ENCODE data around the gene TEX9. TPM values are rescaled to one million over a fixed set of nuclear protein-coding genes. Genes with fewer than 3 reads are reported as not detected.
A peak's percentile ranks its signal among the peaks of the same experiment; 100 is the strongest.

Gene TEX9
- total and polyA plus RNA-seq, 2 donors (not counting 1 experiment from before 2014, with no cell fraction given) = 2.2 to 4.5 TPM

DNA sequence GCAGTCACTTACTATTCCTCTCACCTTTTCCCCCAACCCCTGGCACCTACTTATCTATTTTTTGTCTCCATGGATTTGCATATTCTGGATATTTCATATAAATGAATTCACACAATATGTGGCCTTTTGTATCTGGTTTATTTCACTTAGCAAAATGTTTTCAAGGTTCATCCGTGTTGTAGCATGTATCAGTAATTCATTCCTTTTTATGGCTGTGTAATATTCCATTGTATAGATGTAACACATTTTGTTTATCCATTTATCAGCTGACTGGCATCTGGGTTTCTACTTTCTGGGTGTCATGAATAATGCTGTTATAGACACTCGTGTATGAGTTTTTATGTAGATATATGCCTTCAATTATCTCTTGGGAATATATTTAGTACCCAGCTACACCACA, 93.9 kb downstream of the TEX9 start:
- no peaks in the 10 kb centered on the region for H3K79me2 ChIP-seq (ENCODE audit: control insufficient read depth, insufficient read depth, low read length)
- no peaks in the 10 kb centered on the region for H3K4me1 ChIP-seq (ENCODE audit: control insufficient read depth, extremely low read depth, insufficient read depth, low read length)
- no peak overlapping the region for H3K4me3 ChIP-seq (replicated peaks in 1 of 4; ENCODE audit: control extremely low read depth in 1 of 4, insufficient read depth in 1 of 4, low read depth in 3 of 4, low read length in 4 of 4)
- no peaks in the 10 kb centered on the region for H3K9me3 ChIP-seq (ENCODE audit: control insufficient read depth, insufficient read depth, low read depth, low read length)
- H3K27me3 ChIP-seq (ENCODE audit: control insufficient read depth, insufficient read depth, low read length) = no peaks in the 10 kb centered on the region
- DNase-seq (ENCODE audit: low read depth in 2 of 2) = no peak
- no peaks in the 10 kb centered on the region for H4K20me1 ChIP-seq (ENCODE audit: control insufficient read depth, extremely low read depth, insufficient read depth, low read length)
- H3K27ac ChIP-seq (ENCODE audit: insufficient read depth, low read length) = no peak overlapping the region
- no peak overlapping the region for H2AFZ ChIP-seq (ENCODE audit: low read length)
- no peaks in the 10 kb centered on the region for H3K36me3 ChIP-seq (ENCODE audit: control insufficient read depth, insufficient read depth, low read length)
- H3K9ac ChIP-seq (ENCODE audit: insufficient read depth, low read length) = no peak overlapping the region
- no peak overlapping the region for H3K4me2 ChIP-seq (ENCODE audit: extremely low read depth, insufficient read depth, low read length)
- TF ChIP-seq, protein P1, sequence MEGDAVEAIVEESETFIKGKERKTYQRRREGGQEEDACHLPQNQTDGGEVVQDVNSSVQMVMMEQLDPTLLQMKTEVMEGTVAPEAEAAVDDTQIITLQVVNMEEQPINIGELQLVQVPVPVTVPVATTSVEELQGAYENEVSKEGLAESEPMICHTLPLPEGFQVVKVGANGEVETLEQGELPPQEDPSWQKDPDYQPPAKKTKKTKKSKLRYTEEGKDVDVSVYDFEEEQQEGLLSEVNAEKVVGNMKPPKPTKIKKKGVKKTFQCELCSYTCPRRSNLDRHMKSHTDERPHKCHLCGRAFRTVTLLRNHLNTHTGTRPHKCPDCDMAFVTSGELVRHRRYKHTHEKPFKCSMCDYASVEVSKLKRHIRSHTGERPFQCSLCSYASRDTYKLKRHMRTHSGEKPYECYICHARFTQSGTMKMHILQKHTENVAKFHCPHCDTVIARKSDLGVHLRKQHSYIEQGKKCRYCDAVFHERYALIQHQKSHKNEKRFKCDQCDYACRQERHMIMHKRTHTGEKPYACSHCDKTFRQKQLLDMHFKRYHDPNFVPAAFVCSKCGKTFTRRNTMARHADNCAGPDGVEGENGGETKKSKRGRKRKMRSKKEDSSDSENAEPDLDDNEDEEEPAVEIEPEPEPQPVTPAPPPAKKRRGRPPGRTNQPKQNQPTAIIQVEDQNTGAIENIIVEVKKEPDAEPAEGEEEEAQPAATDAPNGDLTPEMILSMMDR (conservative IDR thresholded peaks at IDR 0.05 in 1 of 2, IDR thresholded peaks at IDR 0.05 in 1 of 2; ENCODE audit: low read depth in 1 of 2, low read length in 2 of 2) = no peak
- TF ChIP-seq EZH2 (IDR thresholded peaks at IDR 0.05; ENCODE audit: low read length, missing control alignments) = no peak

DNA sequence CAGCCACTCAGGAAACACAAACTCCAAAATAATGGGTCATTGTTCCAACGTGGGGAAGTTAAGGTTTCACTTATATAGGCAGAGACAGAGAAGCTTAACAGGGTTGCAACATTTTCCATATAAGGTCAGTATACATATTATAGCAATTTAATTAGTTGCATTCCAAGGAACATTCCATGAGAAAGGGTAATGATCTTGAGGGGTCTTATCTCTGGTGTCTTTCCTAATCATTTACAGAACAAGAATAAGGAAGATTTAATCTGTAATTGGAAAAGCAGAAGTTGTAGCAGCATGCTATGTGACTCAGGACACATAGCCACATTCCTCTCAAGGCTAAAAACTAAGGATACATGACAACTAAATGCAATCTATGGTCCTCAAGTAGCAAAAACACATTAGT, 94.8 kb downstream of the TEX9 start:
- DNase-seq (ENCODE audit: low read depth in 2 of 2) = peak in 1 of 2 donors; percentile 5
- no peak overlapping the region for H3K27ac ChIP-seq (ENCODE audit: insufficient read depth, low read length)

DNA sequence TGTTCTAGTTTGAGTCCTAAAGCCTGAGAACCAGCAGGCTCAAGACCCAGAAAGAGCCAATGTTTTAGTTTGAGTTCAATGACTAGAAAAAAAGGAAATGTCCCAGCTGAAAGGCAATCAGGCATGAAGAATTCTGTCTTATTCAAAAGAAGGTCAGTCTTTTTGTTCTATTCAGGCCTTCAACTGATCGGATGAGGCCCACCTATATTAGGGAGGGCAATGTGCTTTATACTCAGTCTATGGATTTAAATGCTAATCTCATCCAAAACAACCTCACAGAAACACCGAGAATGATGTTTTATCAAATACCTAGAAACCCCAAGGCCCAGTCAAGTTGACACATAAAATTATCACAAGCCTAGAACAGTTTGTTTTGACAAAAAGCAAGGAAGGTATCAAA, 95.7 kb downstream of the TEX9 start:
- Histone ChIP-seq H3K4me1 (ENCODE audit: control insufficient read depth, extremely low read depth, insufficient read depth, low read length) (no peaks in the 10 kb centered on the region), H3K9me3 (ENCODE audit: control insufficient read depth, insufficient read depth, low read depth, low read length) (no peaks in the 10 kb centered on the region), H3K4me2 (ENCODE audit: extremely low read depth, insufficient read depth, low read length) (no peak overlapping the region), H2AFZ (ENCODE audit: low read length) (no peak overlapping the region), H3K27ac (ENCODE audit: insufficient read depth, low read length) (no peak overlapping the region), H3K4me3 (replicated peaks in 1 of 4; ENCODE audit: control extremely low read depth in 1 of 4, insufficient read depth in 1 of 4, low read depth in 3 of 4, low read length in 4 of 4) (no peak overlapping the region), H3K36me3 (ENCODE audit: control insufficient read depth, insufficient read depth, low read length) (no peaks in the 10 kb centered on the region), H4K20me1 (ENCODE audit: control insufficient read depth, extremely low read depth, insufficient read depth, low read length) (no peaks in the 10 kb centered on the region), H3K9ac (ENCODE audit: insufficient read depth, low read length) (no peak overlapping the region), H3K27me3 (ENCODE audit: control insufficient read depth, insufficient read depth, low read length) (no peaks in the 10 kb centered on the region), H3K79me2 (ENCODE audit: control insufficient read depth, insufficient read depth, low read length) (no peaks in the 10 kb centered on the region)
- TF ChIP-seq, protein P1 (conservative IDR thresholded peaks at IDR 0.05 in 1 of 2, IDR thresholded peaks at IDR 0.05 in 1 of 2; ENCODE audit: low read depth in 1 of 2, low read length in 2 of 2) = no peak
- no peak for TF ChIP-seq EZH2 (IDR thresholded peaks at IDR 0.05; ENCODE audit: low read length, missing control alignments)
- DNase-seq (ENCODE audit: low read depth in 2 of 2) = no peak

More for the DNA sequence above, 94.8 kb downstream of the TEX9 start:
- TF ChIP-seq, protein P1 (conservative IDR thresholded peaks at IDR 0.05 in 1 of 2, IDR thresholded peaks at IDR 0.05 in 1 of 2; ENCODE audit: low read depth in 1 of 2, low read length in 2 of 2) = no peak
- TF ChIP-seq EZH2 (IDR thresholded peaks at IDR 0.05; ENCODE audit: low read length, missing control alignments) = no peak
- H3K79me2 ChIP-seq (ENCODE audit: control insufficient read depth, insufficient read depth, low read length) = no peaks in the 10 kb centered on the region
- no peak overlapping the region for H3K4me2 ChIP-seq (ENCODE audit: extremely low read depth, insufficient read depth, low read length)
- H4K20me1 ChIP-seq (ENCODE audit: control insufficient read depth, extremely low read depth, insufficient read depth, low read length) = no peaks in the 10 kb centered on the region
- H3K4me1 ChIP-seq (ENCODE audit: control insufficient read depth, extremely low read depth, insufficient read depth, low read length) = no peaks in the 10 kb centered on the region
- no peaks in the 10 kb centered on the region for H3K36me3 ChIP-seq (ENCODE audit: control insufficient read depth, insufficient read depth, low read length)
- H3K27me3 ChIP-seq (ENCODE audit: control insufficient read depth, insufficient read depth, low read length) = no peaks in the 10 kb centered on the region
- H3K9me3 ChIP-seq (ENCODE audit: control insufficient read depth, insufficient read depth, low read depth, low read length) = no peaks in the 10 kb centered on the region
- no peak overlapping the region for H2AFZ ChIP-seq (ENCODE audit: low read length)
- H3K9ac ChIP-seq (ENCODE audit: insufficient read depth, low read length) = no peak overlapping the region
- no peak overlapping the region for H3K4me3 ChIP-seq (replicated peaks in 1 of 4; ENCODE audit: control extremely low read depth in 1 of 4, insufficient read depth in 1 of 4, low read depth in 3 of 4, low read length in 4 of 4)
